Activated naive CD4-positive, alpha-beta T cell treated with Interleukin-2 at 50 U/mL for 16 hours (primary cell): ENCODE results near the gene DLK1.

Source experiments
- DNase-seq: peaks from one replicate; pipeline ENCODE4 v3.0.0-alpha.2; 2020

Gene DLK1

GRCh38 chr14:100734031-100734990, 7.6 kb downstream of the DLK1 start:
- no peak for DNase-seq

GRCh38 chr14:100735271-100735670, 8.6 kb downstream of the DLK1 start:
- DNase-seq: no peak

GRCh38 chr14:100736269-100737180, 9.8 kb downstream of the DLK1 start:
- no peak for DNase-seq

GRCh38 chr14:100737526-100737925, 10.8 kb downstream of the DLK1 start:
- DNase-seq: no peak

- DNase-seq: no peak
Measured at GRCh38 chr14:100738269-100738691, 11.6 kb downstream of the DLK1 start.

- DNase-seq: no peak
Measured at GRCh38 chr14:100738704-100739131, 12.0 kb downstream of the DLK1 start.

- no peak for DNase-seq
Measured at GRCh38 chr14:100739306-100739705, 12.6 kb downstream of the DLK1 start.

GRCh38 chr14:100740196-100740825, 13.6 kb downstream of the DLK1 start:
- DNase-seq: no peak

GRCh38 chr14:100740929-100741328, 14.2 kb downstream of the DLK1 start:
- DNase-seq: no peak

- DNase-seq: no peak
Measured at GRCh38 chr14:100741966-100742365, 15.3 kb downstream of the DLK1 start.

GRCh38 chr14:100746326-100746725, 19.6 kb downstream of the DLK1 start:
- DNase-seq: no peak

GRCh38 chr14:100747021-100747586, 20.4 kb downstream of the DLK1 start:
- no peak for DNase-seq

- DNase-seq: no peak
Measured at GRCh38 chr14:100747736-100748135, 21.0 kb downstream of the DLK1 start.

- DNase-seq: no peak
Measured at GRCh38 chr14:100748403-100748802, 21.7 kb downstream of the DLK1 start.

- no peak for DNase-seq
Measured at GRCh38 chr14:100748944-100749343, 22.3 kb downstream of the DLK1 start.

GRCh38 chr14:100749967-100750597, 23.4 kb downstream of the DLK1 start:
- DNase-seq: no peak

- DNase-seq: no peak
Measured at GRCh38 chr14:100750762-100751699, 24.3 kb downstream of the DLK1 start.

- no peak for DNase-seq
Measured at GRCh38 chr14:100754020-100754419, 27.3 kb downstream of the DLK1 start.

- no peak for DNase-seq
Measured at GRCh38 chr14:100755649-100756048, 29.0 kb downstream of the DLK1 start.

- no peak for DNase-seq
Measured at GRCh38 chr14:100761481-100761880, 34.8 kb downstream of the DLK1 start.

GRCh38 chr14:100762089-100762515, 35.4 kb downstream of the DLK1 start:
- DNase-seq: no peak
